Gastroesophageal sphincter (tissue), 4 donors: Measurements from ENCODE around the gene CNOT2. TPM values are rescaled to one million over a fixed set of nuclear protein-coding genes. Genes with fewer than 3 reads are reported as not detected.

Source experiments
- ATAC-seq: fragments of 150-250 bp; one replicate; pipeline ENCODE4 v1.9.1; 2016; ENCODE audit warnings: mild to moderate bottlenecking, moderate library complexity
- H3K27ac ChIP-seq, 4 donors: fragments of 200-600 bp; sonication (generic) in 3 of 4; 1 replicate in 3 of 4; 2 replicates in 1 of 4; pipeline ENCODE4 v1.5.1; 2016 to 2019
- H3K27me3 ChIP-seq: fragments of 200-600 bp; sonication (generic); one replicate; pipeline ENCODE4 v1.5.1; 2019
- H3K36me3 ChIP-seq, 2 donors: fragments of 200-600 bp; sonication (generic); one replicate each; pipeline ENCODE4 v1.5.1; 2019; ENCODE audit warnings: control low read depth in 1 of 2
- H3K4me1 ChIP-seq, 3 donors: fragments of 200-600 bp; sonication (generic); 1 replicate in 2 of 3; 2 replicates in 1 of 3; pipeline ENCODE4 v1.5.1; 2016 to 2019; ENCODE audit warnings: control low read depth in 2 of 3
- H3K4me3 ChIP-seq, 2 donors: fragments of 200-600 bp; sonication (generic); one replicate each; pipeline ENCODE4 v1.5.1; 2019; ENCODE audit warnings: mild to moderate bottlenecking in 1 of 2, moderate library complexity in 1 of 2
- H3K9me3 ChIP-seq, 3 donors: fragments of 200-600 bp; sonication (generic); one replicate each; pipeline ENCODE4 v1.5.1; 2017 to 2019; ENCODE audit warnings: control low read depth in 2 of 3
- EP300 ChIP-seq: sonication (generic); formaldehyde crosslinking; IDR thresholded peaks from one replicate; pipeline ENCODE4 v1.6.1; 2017; ENCODE audit warnings: antibody characterized with exemption, mild to moderate bottlenecking
- POLR2A ChIP-seq, 2 donors: fragments of 450-650 bp; IDR thresholded peaks; one replicate each; pipeline ENCODE4 v1.6.1; 2017; ENCODE audit warnings: antibody characterized with exemption in 2 of 2, mild to moderate bottlenecking in 2 of 2, moderate library complexity in 1 of 2
- POLR2AphosphoS5 ChIP-seq: sonication (generic); formaldehyde crosslinking; IDR thresholded peaks from one replicate; pipeline ENCODE4 v1.6.1; 2017; ENCODE audit warnings: antibody characterized with exemption
- WGBS, 2 donors: methylation state at CpG; one replicate each; pipeline ENCODE4 v1.1.5; 2018; ENCODE audit warnings: low coverage in 1 of 2; 5-methylcytosine and 5-hydroxymethylcytosine counted together
- total RNA-seq, 4 donors: library from RNA; depleted of rRNA; stranded (reverse); fragments of >200 nt; gene quantifications; one replicate each; pipeline ENCODE4 v1.1.0, GENCODE V29; 2016
- TF ChIP-seq, protein P1 (sequence below), 4 experiments: fragments of 200-600 bp in 2 of 4; fragments of 450-650 bp in 2 of 4; sonication (generic) in 1 of 4; IDR thresholded peaks; one replicate each; pipeline ENCODE4 v1.5.1; 2017 to 2019; ENCODE audit warnings: antibody characterized with exemption in 4 of 4, mild to moderate bottlenecking in 2 of 4, moderate library complexity in 2 of 4

The CNOT2 gene
- total RNA-seq, 4 donors from 2014 or later, result 71.9 to 125 (median 101) TPM

DNA sequence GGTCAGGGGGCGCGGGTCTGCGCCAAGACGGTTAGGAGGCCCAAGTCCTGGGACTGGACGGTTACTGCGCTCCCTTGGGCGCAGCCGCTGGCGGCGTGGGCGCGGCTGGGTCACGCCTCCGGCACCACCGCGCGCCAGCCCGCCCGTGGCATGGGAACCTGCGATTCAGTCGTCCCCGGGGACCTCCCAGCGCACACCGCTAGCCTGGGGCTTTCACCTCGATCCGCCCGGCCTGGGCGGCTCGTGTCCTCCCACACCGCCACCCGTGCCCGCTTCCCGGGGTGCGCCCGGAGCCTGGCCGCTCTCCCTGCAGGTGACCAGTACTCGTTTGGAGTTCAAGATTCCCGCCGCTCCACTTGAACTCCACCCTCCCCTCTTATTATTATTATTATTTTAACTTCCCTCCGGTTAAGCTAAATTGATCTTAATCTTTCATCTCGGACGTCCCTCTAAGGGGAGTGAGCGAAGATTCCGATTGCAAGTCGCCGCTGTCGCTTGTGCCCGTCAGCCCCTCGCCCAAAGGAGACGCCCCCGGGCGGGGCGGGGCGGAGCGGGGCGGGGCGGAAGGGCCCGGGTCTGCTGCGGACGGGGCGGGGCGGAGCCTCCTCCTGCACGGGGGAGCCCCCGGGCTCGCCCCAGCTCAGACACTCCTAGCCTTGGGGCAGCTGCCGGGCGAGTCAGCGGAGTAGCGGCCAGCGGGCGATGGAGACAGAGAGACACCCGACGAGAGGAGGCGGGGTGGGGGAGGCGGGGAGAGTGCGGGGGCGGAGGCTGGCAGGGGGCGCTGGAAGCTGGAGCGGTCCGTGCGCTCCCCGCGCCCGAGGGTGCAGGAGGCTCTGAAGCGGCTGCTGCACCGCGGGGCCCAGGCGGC is 122.7 kb downstream of the CNOT2 start, which contains the start of gene KCNMB4:
TSS of gene KCNMB4 (plus strand) at position 643 of the 871 bp plus-strand sequence. CDS start 445 bp downstream, outside the sequence.
- H3K27me3 ChIP-seq, result peaks cover 50% of the 10 kb centered on the region
- H3K36me3 ChIP-seq, result no peaks in the 10 kb centered on the region
- ATAC-seq, result peak; percentile 75
- peak within 1 kb of the TSS; percentile 47 to 80 for H3K4me3 ChIP-seq
- H3K27ac ChIP-seq, result peak within 1 kb of the TSS in 3 of 4 donors; percentile 55 to 71 (median 59)
- WGBS, 2 donors, result 0% methylated on average over 6 to 12 of the region's 88 CpGs
- H3K4me1 ChIP-seq, result peaks cover 0 to 23% (median 8%) of the 10 kb centered on the region in 3 donors
- TF ChIP-seq POLR2AphosphoS5 (no peak), POLR2A (IDR thresholded peaks at IDR 0.05) (no peak), EP300 (no peak)
- TF ChIP-seq, protein P1, sequence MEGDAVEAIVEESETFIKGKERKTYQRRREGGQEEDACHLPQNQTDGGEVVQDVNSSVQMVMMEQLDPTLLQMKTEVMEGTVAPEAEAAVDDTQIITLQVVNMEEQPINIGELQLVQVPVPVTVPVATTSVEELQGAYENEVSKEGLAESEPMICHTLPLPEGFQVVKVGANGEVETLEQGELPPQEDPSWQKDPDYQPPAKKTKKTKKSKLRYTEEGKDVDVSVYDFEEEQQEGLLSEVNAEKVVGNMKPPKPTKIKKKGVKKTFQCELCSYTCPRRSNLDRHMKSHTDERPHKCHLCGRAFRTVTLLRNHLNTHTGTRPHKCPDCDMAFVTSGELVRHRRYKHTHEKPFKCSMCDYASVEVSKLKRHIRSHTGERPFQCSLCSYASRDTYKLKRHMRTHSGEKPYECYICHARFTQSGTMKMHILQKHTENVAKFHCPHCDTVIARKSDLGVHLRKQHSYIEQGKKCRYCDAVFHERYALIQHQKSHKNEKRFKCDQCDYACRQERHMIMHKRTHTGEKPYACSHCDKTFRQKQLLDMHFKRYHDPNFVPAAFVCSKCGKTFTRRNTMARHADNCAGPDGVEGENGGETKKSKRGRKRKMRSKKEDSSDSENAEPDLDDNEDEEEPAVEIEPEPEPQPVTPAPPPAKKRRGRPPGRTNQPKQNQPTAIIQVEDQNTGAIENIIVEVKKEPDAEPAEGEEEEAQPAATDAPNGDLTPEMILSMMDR (IDR thresholded peaks at IDR 0.05), result no peak
- no peaks in the 10 kb centered on the region for H3K9me3 ChIP-seq

DNA sequence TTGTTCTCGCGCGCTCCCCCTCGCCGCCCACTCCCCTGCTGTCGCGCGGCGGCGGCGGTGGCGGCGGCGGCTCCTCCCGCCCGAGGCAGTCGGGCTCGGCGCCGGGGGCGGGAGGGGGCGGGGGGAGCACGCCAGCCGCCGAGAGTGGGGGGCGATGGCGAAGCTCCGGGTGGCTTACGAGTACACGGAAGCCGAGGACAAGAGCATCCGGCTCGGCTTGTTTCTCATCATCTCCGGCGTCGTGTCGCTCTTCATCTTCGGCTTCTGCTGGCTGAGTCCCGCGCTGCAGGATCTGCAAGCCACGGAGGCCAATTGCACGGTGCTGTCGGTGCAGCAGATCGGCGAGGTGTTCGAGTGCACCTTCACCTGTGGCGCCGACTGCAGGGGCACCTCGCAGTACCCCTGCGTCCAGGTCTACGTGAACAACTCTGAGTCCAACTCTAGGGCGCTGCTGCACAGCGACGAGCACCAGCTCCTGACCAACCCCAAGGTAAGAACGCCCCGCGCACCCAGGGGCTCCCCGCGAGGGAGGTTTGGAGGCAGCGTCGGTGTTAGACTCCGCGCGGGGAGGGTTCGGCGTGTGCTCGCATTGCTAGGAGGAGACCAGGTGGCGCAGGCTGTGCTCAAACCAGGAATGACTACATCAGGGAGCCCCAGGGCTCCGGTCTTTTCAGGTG is 123.5 kb downstream of the CNOT2 start:
- Histone ChIP-seq H3K36me3 (no peaks in the 10 kb centered on the region), H3K27ac (peak overlapping the region in 3 of 4 donors; percentile 55 to 71 (median 59)), H3K4me3 (peak overlapping the region; percentile 47 to 80), H3K9me3 (no peaks in the 10 kb centered on the region), H3K4me1 (peaks cover 0 to 23% (median 8%) of the 10 kb centered on the region in 3 donors), H3K27me3 (peaks cover 53% of the 10 kb centered on the region)
- TF ChIP-seq, protein P1 (IDR thresholded peaks at IDR 0.05), result no peak
- TF ChIP-seq POLR2AphosphoS5, result no peak
- no CpG with 5 or more reads among the region's 69 CpGs for WGBS, 2 donors
- ATAC-seq, result peak; percentile 37

DNA sequence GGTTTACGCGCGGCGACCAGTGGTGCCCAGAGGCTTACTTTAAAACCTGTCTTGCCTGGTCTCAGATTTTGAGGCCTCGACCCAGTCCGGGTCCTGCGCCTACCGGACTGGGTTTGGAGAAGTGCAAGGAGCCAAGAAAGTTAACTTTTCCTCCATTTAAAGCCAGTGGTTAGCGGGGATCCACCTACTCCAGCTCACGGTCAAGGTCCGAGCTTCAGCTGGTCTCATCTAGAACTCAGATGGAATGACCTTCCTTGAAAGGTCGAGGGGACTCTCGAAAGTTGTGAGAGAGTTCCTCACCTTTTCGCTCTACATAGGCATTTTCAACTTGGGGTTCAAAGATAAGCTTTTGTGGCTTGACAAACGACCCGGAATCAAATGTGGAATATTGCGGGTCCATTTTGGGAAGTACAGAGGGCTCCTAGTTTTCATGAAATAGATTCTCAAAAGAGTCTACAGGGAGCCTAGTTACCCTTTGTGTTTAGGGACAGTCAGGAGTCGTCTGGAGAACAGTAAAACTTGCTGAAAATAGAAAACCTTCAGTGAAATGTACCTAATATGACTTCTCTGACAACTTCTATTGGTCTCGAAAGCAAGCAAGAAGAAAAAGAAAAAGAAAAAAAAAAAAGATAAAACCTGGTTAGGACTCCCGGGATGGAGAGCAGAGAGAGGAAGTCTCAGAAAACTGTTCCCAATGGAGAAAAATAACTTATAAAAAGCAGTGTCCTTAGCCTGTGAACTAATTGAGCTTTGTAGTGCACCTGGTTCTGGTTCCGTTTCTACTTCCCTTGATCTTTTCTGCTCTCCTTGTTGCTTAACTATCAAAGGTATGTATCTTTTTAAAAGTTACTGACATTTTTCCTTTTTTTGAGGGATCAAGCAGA is 124.3 kb downstream of the CNOT2 start:
- no peak for ATAC-seq
- WGBS, 2 donors, result 18 to 53% methylated on average over 2 to 10 of the region's 21 CpGs
- Histone ChIP-seq H3K4me3 (peak overlapping the region; percentile 47 to 80), H3K27ac (peak overlapping the region in 3 of 4 donors; percentile 28 to 71 (median 55)), H3K27me3 (peaks cover 53% of the 10 kb centered on the region), H3K4me1 (peaks cover 0 to 23% (median 8%) of the 10 kb centered on the region in 3 donors), H3K36me3 (no peaks in the 10 kb centered on the region), H3K9me3 (no peaks in the 10 kb centered on the region)
- TF ChIP-seq EP300, result no peak
- TF ChIP-seq, protein P1 (IDR thresholded peaks at IDR 0.05), result no peak
- no peak for TF ChIP-seq POLR2A (IDR thresholded peaks at IDR 0.05)
- TF ChIP-seq POLR2AphosphoS5, result no peak

DNA sequence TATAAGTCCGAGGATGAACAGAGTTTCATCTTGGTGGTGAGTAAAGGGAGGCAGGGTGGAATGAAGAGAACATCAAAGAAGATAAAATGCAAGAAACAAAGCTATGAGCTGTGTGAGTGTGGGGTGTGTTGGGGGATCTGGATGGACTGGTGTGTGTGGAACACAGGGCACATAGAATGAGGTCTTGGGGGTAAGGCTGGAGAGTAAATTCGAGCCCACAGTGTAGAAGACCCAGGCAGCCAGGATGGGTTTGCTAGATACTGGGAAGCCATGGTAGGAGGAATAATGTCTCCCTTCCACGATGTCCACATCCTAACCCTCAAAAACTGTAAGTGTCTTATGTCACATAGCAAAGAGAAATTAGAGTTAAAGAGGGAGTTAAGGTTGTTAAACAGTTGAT is 129.6 kb downstream of the CNOT2 start:
- no peak overlapping the region for H3K27ac ChIP-seq
- TF ChIP-seq, protein P1 (IDR thresholded peaks at IDR 0.05), result no peak
- no peak for TF ChIP-seq POLR2A (IDR thresholded peaks at IDR 0.05)
- no peak for TF ChIP-seq POLR2AphosphoS5
- no peak for TF ChIP-seq EP300
- WGBS, 2 donors, result 88 to 94% methylated on average over 2 to 3 of the region's 3 CpGs
- H3K36me3 ChIP-seq, result no peaks in the 10 kb centered on the region
- H3K4me1 ChIP-seq, result no peaks in the 10 kb centered on the region
- peaks cover 0 to 1% (median 0%) of the 10 kb centered on the region in 3 donors for H3K9me3 ChIP-seq
- no peak for ATAC-seq
- peaks cover 7% of the 10 kb centered on the region for H3K27me3 ChIP-seq
- H3K4me3 ChIP-seq, result no peak overlapping the region
